ENCODE results near the gene TBC1D3B.
"Not testable (repeated sequence)": the region's sequence is repeated elsewhere in the genome, so short reads cannot be mapped to it uniquely, and the experiment has no call there.

Gene TBC1D3B

GRCh38 chr17:36127199-36127893 is 49.1 kb downstream of the TBC1D3B start:
- DNase-seq, result no peak

- DNase-seq, result peak; percentile 17
Measured at GRCh38 chr17:36124879-36125824, 51.3 kb downstream of the TBC1D3B start.

- no peak for DNase-seq
Measured at GRCh38 chr17:36123431-36123830, 53.0 kb downstream of the TBC1D3B start.

- not testable (repeated sequence) for DNase-seq
Measured at GRCh38 chr17:36121099-36121498, 55.3 kb downstream of the TBC1D3B start.

GRCh38 chr17:36120221-36120620 is 56.2 kb downstream of the TBC1D3B start:
- DNase-seq, result no peak

GRCh38 chr17:36118477-36119353 is 57.7 kb downstream of the TBC1D3B start:
- no peak for DNase-seq

GRCh38 chr17:36117505-36118382 is 58.7 kb downstream of the TBC1D3B start:
- peak; percentile 80 for DNase-seq

All from NCI-H82 (cell line).